ENCODE data around the gene GSTT4.
"Not testable (repeated sequence)": the region's sequence is repeated elsewhere in the genome, so short reads cannot be mapped to it uniquely, and the experiment has no call there.

Gene GSTT4

GRCh38 chr22:23949764-23950163 lies 55.5 kb downstream of the GSTT4 start:
- DNase-seq = not testable (repeated sequence)

Measured in NCI-H2081 (cell line).